Progenitor cell of endocrine pancreas (in vitro differentiated cells): ENCODE data around the gene MED25. TPM values are rescaled to one million over a fixed set of nuclear protein-coding genes. Genes with fewer than 3 reads are reported as not detected.

ENCODE experiments used
- DNase-seq: peaks from one replicate; pipeline ENCODE4 v3.0.0; 2021; ENCODE audit warnings: low spot score; ENCODE audit not compliant: unreplicated experiment
- H3K27ac Mint-ChIP-seq: 2 replicates; pipeline ENCODE4 v1.8.0; 2021; ENCODE audit warnings: mild to moderate bottlenecking, moderate library complexity, mixed read lengths
- H3K27me3 Mint-ChIP-seq: 2 replicates; pipeline ENCODE4 v1.8.0; 2021; ENCODE audit warnings: mixed read lengths
- H3K36me3 Mint-ChIP-seq: 2 replicates; pipeline ENCODE4 v1.8.0; 2022; ENCODE audit warnings: mixed read lengths; ENCODE audit not compliant: insufficient read depth
- H3K4me1 Mint-ChIP-seq: 2 replicates; pipeline ENCODE4 v1.8.0; 2021; ENCODE audit warnings: low read depth, mixed read lengths
- H3K4me3 Mint-ChIP-seq: 2 replicates; pipeline ENCODE4 v1.8.0; 2021; ENCODE audit warnings: low read depth, mild to moderate bottlenecking, moderate library complexity, mixed read lengths
- H3K9me3 Mint-ChIP-seq: 2 replicates; pipeline ENCODE4 v1.8.0; 2021; ENCODE audit warnings: low read depth, mixed read lengths
- CTCF ChIP-seq: fragments of 200-600 bp; sonication (generic); IDR thresholded peaks from one replicate; pipeline ENCODE4 v1.5.0; 2021; ENCODE audit warnings: antibody characterized with exemption, mild to moderate bottlenecking; ENCODE audit not compliant: unreplicated experiment
- total RNA-seq: library from RNA; stranded (reverse); gene quantifications from 2 replicates; pipeline ENCODE4 v1.2.1, GENCODE V29; 2021

The MED25 gene
- total RNA-seq, 1 donor from 2014 or later: 136 TPM

GRCh38 chr19:49848938-49849337 lies 30.8 kb downstream of the MED25 start:
- peak overlapping the region; percentile 33 for H3K4me3 Mint-ChIP-seq
- peaks cover 19% of the 10 kb centered on the region for H3K36me3 Mint-ChIP-seq
- H3K27ac Mint-ChIP-seq: no peak overlapping the region
- peaks cover 28% of the 10 kb centered on the region for H3K4me1 Mint-ChIP-seq
- no peaks in the 10 kb centered on the region for H3K27me3 Mint-ChIP-seq
- H3K9me3 Mint-ChIP-seq: peaks cover 6% of the 10 kb centered on the region
- no peak for TF ChIP-seq CTCF
- DNase-seq: no peak

- H3K27ac Mint-ChIP-seq: peak overlapping the region; percentile 98
- peaks cover 28% of the 10 kb centered on the region for H3K4me1 Mint-ChIP-seq
- H3K36me3 Mint-ChIP-seq: peaks cover 19% of the 10 kb centered on the region
- peaks cover 6% of the 10 kb centered on the region for H3K9me3 Mint-ChIP-seq
- H3K27me3 Mint-ChIP-seq: no peaks in the 10 kb centered on the region
- no peak for DNase-seq
- H3K4me3 Mint-ChIP-seq: peak overlapping the region; percentile 87
- TF ChIP-seq CTCF: no peak
Observed at GRCh38 chr19:49849433-49850220, 31.5 kb downstream of the MED25 start.

GRCh38 chr19:49850221-49850486 lies 32.1 kb downstream of the MED25 start:
- peaks cover 6% of the 10 kb centered on the region for H3K9me3 Mint-ChIP-seq
- DNase-seq: no peak
- peak overlapping the region; percentile 98 for H3K27ac Mint-ChIP-seq
- peaks cover 26% of the 10 kb centered on the region for H3K4me1 Mint-ChIP-seq
- H3K4me3 Mint-ChIP-seq: peak overlapping the region; percentile 87
- TF ChIP-seq CTCF: no peak
- no peaks in the 10 kb centered on the region for H3K27me3 Mint-ChIP-seq
- H3K36me3 Mint-ChIP-seq: peaks cover 19% of the 10 kb centered on the region

- DNase-seq: peak; percentile 89
- Mint-ChIP-seq H3K27me3 (no peaks in the 10 kb centered on the region), H3K36me3 (peaks cover 21% of the 10 kb centered on the region), H3K4me1 (peaks cover 23% of the 10 kb centered on the region), H3K4me3 (peak within 1 kb of the TSS; percentile 87), H3K27ac (peak within 1 kb of the TSS; percentile 98), H3K9me3 (peaks cover 6% of the 10 kb centered on the region)
- TF ChIP-seq CTCF: no peak
Observed at GRCh38 chr19:49850487-49851342, 32.6 kb downstream of the MED25 start, which contains the start of gene PTOV1. Gene PTOV1 (plus strand): TSS chr19:49851159.

- Mint-ChIP-seq H3K36me3 (peaks cover 18% of the 10 kb centered on the region), H3K27ac (peak overlapping the region; percentile 85)
- peak; percentile 43 for DNase-seq
Observed at GRCh38 chr19:49851456-49852259, 33.6 kb downstream of the MED25 start.

More at GRCh38 chr19:49851456-49852259, 33.6 kb downstream of the MED25 start:
- Mint-ChIP-seq H3K27me3 (no peaks in the 10 kb centered on the region), H3K4me3 (peak overlapping the region; percentile 84), H3K4me1 (peaks cover 20% of the 10 kb centered on the region), H3K9me3 (peaks cover 6% of the 10 kb centered on the region)
- peak; percentile 9 for TF ChIP-seq CTCF
